Spleen (tissue), 7 donors: Measurements from ENCODE around the gene COG7.

Source experiments
- CTCF ChIP-seq, 11 experiments: fragments of 200-600 bp in 7 of 11; fragments of 450-650 bp in 4 of 11; sonication (generic) in 4 of 11; IDR thresholded peaks in 8 of 11; conservative IDR thresholded peaks in 3 of 11; 1 replicate in 7 of 11; 2 replicates in 4 of 11; pipeline versions ENCODE4 v1.4.0 to v1.8.0; 2016 to 2021; ENCODE audit warnings: antibody characterized with exemption in 11 of 11, inconsistent platforms in 4 of 11, mild to moderate bottlenecking in 1 of 11
- POLR2AphosphoS5 ChIP-seq, 3 donors: sonication (generic); formaldehyde crosslinking; IDR thresholded peaks; one replicate each; pipeline ENCODE4 v1.5.1; 2017; ENCODE audit warnings: antibody characterized with exemption in 3 of 3
- donor health status: DM: no; HTN: no; CAD: no; lungs with moderate emphysema.
- donor health status: DM: no; HTN: no; CAD: no.
- donor health status: DM: no; HTN: no; CAD: no.

GRCh38 chr16:23351360-23351759, 101.6 kb downstream of the COG7 start:
- TF ChIP-seq CTCF (IDR thresholded peaks at IDR 0.05 in 8 of 11, conservative IDR thresholded peaks at IDR 0.05 in 3 of 11), result no peak
- TF ChIP-seq POLR2AphosphoS5 (IDR thresholded peaks at IDR 0.05), result no peak
